SK-N-SH (cell line): ENCODE data around the gene NAA30.
A peak's percentile ranks its signal among the peaks of the same experiment; 100 is the strongest.

Experiments
- EP300 ChIP-seq, 2 experiments: IDR thresholded peaks; 2 replicates each; pipeline versions ENCODE4 v1.4.0 to v1.6.1; 2012; ENCODE audit warnings: borderline replicate concordance in 1 of 2, low read depth in 1 of 2, low read length in 1 of 2
- PBX3 ChIP-seq: IDR thresholded peaks from 2 replicates; pipeline ENCODE4; 2012
- POLR2AphosphoS5 ChIP-seq: IDR thresholded peaks from 2 replicates; pipeline ENCODE4 v1.6.1; 2012; ENCODE audit warnings: low read depth, low read length
- SMC3 ChIP-seq: IDR thresholded peaks from 2 replicates; pipeline ENCODE4 v1.6.1; 2012; ENCODE audit warnings: low read depth, low read length, improper control_type of control experiment
- YY1 ChIP-seq: IDR thresholded peaks from 2 replicates; pipeline ENCODE4 v1.4.0; 2012; ENCODE audit warnings: low read depth, mild to moderate bottlenecking
- TF ChIP-seq, protein P1 (sequence below): fragments of 200-600 bp; sonication (generic); IDR thresholded peaks from 2 replicates; pipeline ENCODE4 v1.6.1; 2017; ENCODE audit warnings: antibody characterized with exemption, mild to moderate bottlenecking, moderate library complexity
- TF ChIP-seq, protein P2 (sequence below): IDR thresholded peaks from 2 replicates; pipeline ENCODE4 v1.6.1; 2012; ENCODE audit warnings: mild to moderate bottlenecking, low read depth, low read length, moderate library complexity

- TF ChIP-seq POLR2AphosphoS5: no peak
- TF ChIP-seq, protein P1, sequence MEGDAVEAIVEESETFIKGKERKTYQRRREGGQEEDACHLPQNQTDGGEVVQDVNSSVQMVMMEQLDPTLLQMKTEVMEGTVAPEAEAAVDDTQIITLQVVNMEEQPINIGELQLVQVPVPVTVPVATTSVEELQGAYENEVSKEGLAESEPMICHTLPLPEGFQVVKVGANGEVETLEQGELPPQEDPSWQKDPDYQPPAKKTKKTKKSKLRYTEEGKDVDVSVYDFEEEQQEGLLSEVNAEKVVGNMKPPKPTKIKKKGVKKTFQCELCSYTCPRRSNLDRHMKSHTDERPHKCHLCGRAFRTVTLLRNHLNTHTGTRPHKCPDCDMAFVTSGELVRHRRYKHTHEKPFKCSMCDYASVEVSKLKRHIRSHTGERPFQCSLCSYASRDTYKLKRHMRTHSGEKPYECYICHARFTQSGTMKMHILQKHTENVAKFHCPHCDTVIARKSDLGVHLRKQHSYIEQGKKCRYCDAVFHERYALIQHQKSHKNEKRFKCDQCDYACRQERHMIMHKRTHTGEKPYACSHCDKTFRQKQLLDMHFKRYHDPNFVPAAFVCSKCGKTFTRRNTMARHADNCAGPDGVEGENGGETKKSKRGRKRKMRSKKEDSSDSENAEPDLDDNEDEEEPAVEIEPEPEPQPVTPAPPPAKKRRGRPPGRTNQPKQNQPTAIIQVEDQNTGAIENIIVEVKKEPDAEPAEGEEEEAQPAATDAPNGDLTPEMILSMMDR: peak; percentile 54
- TF ChIP-seq YY1: no peak
- TF ChIP-seq, protein P2, sequence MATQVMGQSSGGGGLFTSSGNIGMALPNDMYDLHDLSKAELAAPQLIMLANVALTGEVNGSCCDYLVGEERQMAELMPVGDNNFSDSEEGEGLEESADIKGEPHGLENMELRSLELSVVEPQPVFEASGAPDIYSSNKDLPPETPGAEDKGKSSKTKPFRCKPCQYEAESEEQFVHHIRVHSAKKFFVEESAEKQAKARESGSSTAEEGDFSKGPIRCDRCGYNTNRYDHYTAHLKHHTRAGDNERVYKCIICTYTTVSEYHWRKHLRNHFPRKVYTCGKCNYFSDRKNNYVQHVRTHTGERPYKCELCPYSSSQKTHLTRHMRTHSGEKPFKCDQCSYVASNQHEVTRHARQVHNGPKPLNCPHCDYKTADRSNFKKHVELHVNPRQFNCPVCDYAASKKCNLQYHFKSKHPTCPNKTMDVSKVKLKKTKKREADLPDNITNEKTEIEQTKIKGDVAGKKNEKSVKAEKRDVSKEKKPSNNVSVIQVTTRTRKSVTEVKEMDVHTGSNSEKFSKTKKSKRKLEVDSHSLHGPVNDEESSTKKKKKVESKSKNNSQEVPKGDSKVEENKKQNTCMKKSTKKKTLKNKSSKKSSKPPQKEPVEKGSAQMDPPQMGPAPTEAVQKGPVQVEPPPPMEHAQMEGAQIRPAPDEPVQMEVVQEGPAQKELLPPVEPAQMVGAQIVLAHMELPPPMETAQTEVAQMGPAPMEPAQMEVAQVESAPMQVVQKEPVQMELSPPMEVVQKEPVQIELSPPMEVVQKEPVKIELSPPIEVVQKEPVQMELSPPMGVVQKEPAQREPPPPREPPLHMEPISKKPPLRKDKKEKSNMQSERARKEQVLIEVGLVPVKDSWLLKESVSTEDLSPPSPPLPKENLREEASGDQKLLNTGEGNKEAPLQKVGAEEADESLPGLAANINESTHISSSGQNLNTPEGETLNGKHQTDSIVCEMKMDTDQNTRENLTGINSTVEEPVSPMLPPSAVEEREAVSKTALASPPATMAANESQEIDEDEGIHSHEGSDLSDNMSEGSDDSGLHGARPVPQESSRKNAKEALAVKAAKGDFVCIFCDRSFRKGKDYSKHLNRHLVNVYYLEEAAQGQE: no peak
- TF ChIP-seq EP300 (IDR thresholded peaks at IDR 0.05; ENCODE audit: borderline replicate concordance in 1 of 2, low read depth in 1 of 2, low read length in 1 of 2): no peak
- TF ChIP-seq PBX3: no peak
- no peak for TF ChIP-seq SMC3
Observed at GRCh38 chr14:57378661-57379060, 11.7 kb upstream of the NAA30 start.
